Measurements from ENCODE around the gene NUP54. TPM values are rescaled to one million over a fixed set of nuclear protein-coding genes. Genes with fewer than 3 reads are reported as not detected.

Gene NUP54
- total and polyA plus RNA-seq, 8 donors: 9.3 to 87.6 (median 17.9) TPM

- intact Hi-C loops (cut with DNase I; ENCODE audit: low total_unique reads): loop anchor here (10.0 kb wide), 2 partner anchors 127 to 317 kb away; partner anchors contain the start of gene STBD1
- Histone ChIP-seq H3K4me1 (peaks cover 0 to 24% (median 11%) of the 10 kb centered on the region in 4 donors), H3K9me3 (no peaks in the 10 kb centered on the region), H3K4me3 (no peak overlapping the region), H3K36me3 (peaks cover 37 to 76% (median 64%) of the 10 kb centered on the region in 4 donors), H3K27me3 (no peaks in the 10 kb centered on the region), H3K27ac (no peak overlapping the region)
- TF ChIP-seq POLR2AphosphoS5 (IDR thresholded peaks at IDR 0.05) (no peak), EP300 (IDR thresholded peaks at IDR 0.05) (no peak), POLR2A (IDR thresholded peaks at IDR 0.05) (no peak), CTCF (IDR thresholded peaks at IDR 0.05) (no peak)
- no peak for DNase-seq
These were observed 29.5 kb upstream of the NUP54 start for GRCh38 chr4:76177709-76178108.

DNA sequence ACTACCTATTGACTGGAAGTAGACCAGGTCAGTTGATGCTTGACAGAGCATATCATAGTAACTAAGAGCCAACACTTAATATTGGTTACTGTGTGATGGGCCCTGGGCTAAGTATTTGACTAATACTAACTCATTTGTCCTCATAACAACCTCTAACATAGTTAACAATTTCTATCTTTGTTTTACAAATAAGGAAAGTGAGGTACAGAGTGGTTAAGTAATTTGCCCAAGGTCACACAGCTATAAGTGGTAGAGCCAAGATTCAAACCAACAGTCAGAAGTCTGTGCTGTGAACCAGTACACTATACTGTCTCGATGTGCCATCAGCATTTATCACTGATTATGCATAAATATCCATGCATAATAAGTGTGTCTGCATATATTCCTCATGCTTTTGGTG, 27.1 kb upstream of the NUP54 start:
- Histone ChIP-seq H3K27me3 (no peaks in the 10 kb centered on the region), H3K27ac (no peak overlapping the region), H3K36me3 (peaks cover 47 to 96% (median 86%) of the 10 kb centered on the region in 4 donors), H3K4me3 (no peak overlapping the region), H3K9me3 (no peaks in the 10 kb centered on the region), H3K4me1 (peaks cover 0 to 24% (median 11%) of the 10 kb centered on the region in 4 donors)
- TF ChIP-seq POLR2A (IDR thresholded peaks at IDR 0.05) (no peak), CTCF (IDR thresholded peaks at IDR 0.05) (no peak), POLR2AphosphoS5 (IDR thresholded peaks at IDR 0.05) (no peak), EP300 (IDR thresholded peaks at IDR 0.05) (no peak)
- WGBS, 5 donors: 97 to 100% (median 98%) methylated on average over 1 of the region's 1 CpG
- intact Hi-C loops (cut with DNase I; ENCODE audit: low total_unique reads): loop anchor here (10.0 kb wide), 2 partner anchors 129 to 319 kb away; partner anchors contain the start of gene STBD1
- DNase-seq: no peak

GRCh38 chr4:76174216-76174615, 26.0 kb upstream of the NUP54 start:
- WGBS, 5 donors: 82 to 86% (median 83%) methylated on average over 6 of the region's 6 CpGs
- DNase-seq: no peak
- no peak overlapping the region for H3K4me3 ChIP-seq
- H3K36me3 ChIP-seq: peaks cover 45 to 96% (median 93%) of the 10 kb centered on the region in 4 donors
- no peaks in the 10 kb centered on the region for H3K27me3 ChIP-seq
- TF ChIP-seq POLR2AphosphoS5 (IDR thresholded peaks at IDR 0.05) (no peak), POLR2A (IDR thresholded peaks at IDR 0.05) (no peak), CTCF (IDR thresholded peaks at IDR 0.05) (no peak), EP300 (IDR thresholded peaks at IDR 0.05) (no peak)
- intact Hi-C loops (cut with DNase I; ENCODE audit: low total_unique reads): loop anchor here (10.0 kb wide), 2 partner anchors 131 to 321 kb away; partner anchors contain the start of gene STBD1
- H3K27ac ChIP-seq: no peak overlapping the region
- peaks cover 0 to 12% (median 2%) of the 10 kb centered on the region in 4 donors for H3K4me1 ChIP-seq
- no peaks in the 10 kb centered on the region for H3K9me3 ChIP-seq

- 97 to 99% (median 98%) methylated on average over 3 of the region's 3 CpGs for WGBS, 5 donors
- no peaks in the 10 kb centered on the region for H3K27me3 ChIP-seq
- H3K27ac ChIP-seq: no peak overlapping the region
- H3K9me3 ChIP-seq: no peaks in the 10 kb centered on the region
- H3K36me3 ChIP-seq: peaks cover 57 to 100% (median 98%) of the 10 kb centered on the region in 4 donors
- no peak for DNase-seq
- intact Hi-C loops (cut with DNase I; ENCODE audit: low total_unique reads): no loop called here
- TF ChIP-seq POLR2AphosphoS5 (IDR thresholded peaks at IDR 0.05) (no peak), EP300 (IDR thresholded peaks at IDR 0.05) (no peak), CTCF (IDR thresholded peaks at IDR 0.05) (no peak)
- no peak overlapping the region for H3K4me3 ChIP-seq
- H3K4me1 ChIP-seq: no peaks in the 10 kb centered on the region
These were observed 20.5 kb upstream of the NUP54 start for GRCh38 chr4:76168688-76169087.
